GM12892 (cell line): Measurements from ENCODE around the gene MSH6.

ENCODE experiments used
- POLR2A ChIP-seq: IDR thresholded peaks from 2 replicates; pipeline ENCODE4 v1.6.1; 2011; ENCODE audit warnings: low read depth, low read length, control low read depth
- POLR2AphosphoS5 ChIP-seq: IDR thresholded peaks from 2 replicates; pipeline ENCODE4 v1.6.1; 2011; ENCODE audit warnings: low read depth, low read length, control low read depth
- TAF1 ChIP-seq: IDR thresholded peaks from 2 replicates; pipeline ENCODE4 v1.6.1; 2011; ENCODE audit warnings: low read depth, mild to moderate bottlenecking, control low read depth, low read length, borderline replicate concordance

DNA sequence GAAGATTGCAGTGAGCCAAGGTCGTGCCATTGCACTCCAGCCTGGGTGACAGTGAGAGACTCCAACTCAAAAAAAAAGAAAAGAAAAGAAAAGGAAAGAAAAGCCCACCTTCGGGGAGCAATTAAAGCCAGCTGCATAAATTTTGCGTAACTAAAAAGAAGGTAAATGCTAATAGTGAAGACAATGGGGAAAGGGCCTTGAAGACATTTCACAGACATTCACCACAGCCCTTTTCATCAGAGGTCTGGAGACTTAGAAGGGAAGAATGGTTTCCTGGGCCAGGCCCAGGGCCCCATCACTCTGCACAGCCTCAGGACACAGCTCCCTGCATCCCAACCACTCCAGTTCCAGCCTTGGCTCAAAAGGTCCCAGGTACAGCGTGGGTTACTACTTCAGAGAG, 35.1 kb upstream of the MSH6 start:
- TF ChIP-seq POLR2AphosphoS5 (no peak), TAF1 (no peak), POLR2A (no peak)
